Inflammatory macrophage (primary cell): ENCODE data around the gene CSPG4.
"Not testable (repeated sequence)": the region's sequence is repeated elsewhere in the genome, so short reads cannot be mapped to it uniquely, and the experiment has no call there.

Experiments used
- DNase-seq, 2 donors: peaks; one replicate each; pipeline ENCODE4 v3.0.0-alpha.2; 2020 to 2022

Gene CSPG4

DNA sequence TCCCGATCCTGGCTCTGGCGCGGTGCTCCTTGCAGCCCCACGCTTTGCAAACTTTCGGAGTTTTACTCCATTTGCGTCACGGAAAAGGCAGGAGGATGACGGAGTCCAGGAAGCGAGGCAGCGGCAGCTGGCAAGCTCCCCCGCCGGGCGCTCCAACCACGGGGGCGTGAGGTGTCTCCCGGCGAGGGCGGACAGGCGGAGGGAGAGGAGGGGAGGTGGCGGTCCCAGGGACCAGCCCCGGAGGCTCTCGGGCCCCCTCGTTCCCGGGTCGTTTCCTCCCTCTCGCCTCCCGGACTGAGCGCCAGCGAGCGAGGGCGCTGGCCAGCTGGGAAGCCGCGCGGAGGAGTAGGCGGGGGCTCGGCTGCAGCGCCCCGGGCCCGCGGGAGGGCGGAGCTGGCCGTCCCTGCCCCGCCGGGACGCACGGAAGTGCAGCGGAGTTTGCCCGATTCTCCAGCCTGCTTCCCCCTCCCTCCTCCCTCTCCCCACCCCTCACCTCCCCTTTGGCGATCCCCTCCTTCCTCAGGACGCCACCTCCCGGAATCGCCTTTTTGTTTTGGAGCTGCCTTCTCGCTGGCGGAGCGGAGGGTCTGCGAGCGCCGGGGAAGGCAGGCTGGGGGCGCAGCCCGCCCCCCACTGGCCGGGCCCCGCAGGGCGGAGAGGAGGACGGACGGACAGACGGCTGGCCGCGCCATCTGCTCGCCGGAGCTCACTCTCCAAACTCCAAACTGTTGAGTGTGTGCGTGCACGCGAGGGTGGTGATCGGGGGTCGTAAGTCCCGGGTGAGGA lies 65.1 kb downstream of the CSPG4 start, which contains the start of gene SNX33:
SNX33 (plus strand) TSS at position 543 of the 786 bp plus-strand sequence. CDS start 1,191 bp downstream, outside the sequence.
- peak; percentile 57 to 75 for DNase-seq

DNA sequence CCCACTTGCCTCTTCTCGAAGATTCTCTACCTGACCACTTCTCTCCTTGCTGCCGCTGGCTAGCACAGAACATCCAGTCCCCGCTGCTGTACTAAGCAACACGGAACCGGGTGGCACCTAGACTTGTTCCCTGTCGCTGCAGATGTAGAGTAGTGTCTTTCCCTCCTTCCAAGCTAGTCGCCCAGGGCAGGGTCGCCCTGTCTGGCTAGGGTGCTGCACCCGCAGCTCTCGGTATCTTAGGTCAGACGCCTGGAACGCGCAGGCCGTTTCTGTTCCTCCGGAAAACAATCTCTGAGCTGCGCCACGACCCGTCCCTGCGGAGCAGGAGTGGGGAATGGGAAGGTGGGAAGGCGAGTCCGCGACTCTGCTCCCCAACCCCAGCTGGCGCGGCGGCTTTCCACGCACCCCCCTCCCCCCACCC lies 65.7 kb downstream of the CSPG4 start:
- peak in 1 of 2 donors; percentile 15 for DNase-seq

DNA sequence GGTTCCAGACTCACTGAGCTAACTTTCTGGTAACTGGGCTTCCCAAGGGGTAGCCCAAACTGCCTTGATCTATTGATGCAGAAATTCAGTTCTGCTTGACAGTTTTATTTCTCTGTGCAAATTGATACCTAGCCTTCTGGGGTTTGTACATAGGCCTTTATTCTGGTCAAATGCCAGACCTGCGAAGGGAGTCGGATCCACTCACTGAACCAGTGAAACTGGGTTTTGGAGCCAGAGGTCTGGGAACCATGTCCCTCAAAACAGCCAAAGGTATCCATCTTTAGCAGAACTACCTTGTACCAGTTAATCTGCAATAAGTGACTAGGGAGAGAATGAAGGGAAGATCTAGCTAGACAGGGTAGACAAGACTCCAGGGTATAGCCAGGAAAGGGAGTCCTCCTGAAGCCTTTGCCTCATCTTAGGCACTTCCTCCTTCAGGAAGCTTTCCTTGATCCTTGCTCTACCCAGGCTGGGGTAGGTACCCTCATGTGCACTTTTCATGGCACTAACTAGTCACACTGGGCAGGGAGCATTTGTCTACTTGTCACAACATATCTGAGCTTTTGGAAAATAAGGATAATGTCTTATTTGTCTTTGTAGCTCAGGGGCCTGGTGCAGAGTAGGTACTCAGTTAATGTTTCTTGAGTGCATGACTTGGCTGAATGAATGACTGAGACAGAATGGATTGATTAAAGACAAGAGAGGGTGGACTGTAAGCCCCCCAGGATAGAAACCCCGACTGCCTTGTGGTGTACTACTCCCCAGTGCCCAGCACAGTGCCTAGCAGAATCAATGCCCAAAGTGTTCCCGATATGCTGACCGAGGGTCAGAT lies 66.3 kb downstream of the CSPG4 start:
- no peak for DNase-seq

- DNase-seq, result no peak
Measured at GRCh38 chr15:75644376-75644775, 68.3 kb downstream of the CSPG4 start.

- DNase-seq, result no peak
Measured at GRCh38 chr15:75641603-75642002, 71.0 kb downstream of the CSPG4 start.

GRCh38 chr15:75641179-75641503 lies 71.5 kb downstream of the CSPG4 start:
- DNase-seq, result no peak

GRCh38 chr15:75640483-75641178 lies 72.0 kb downstream of the CSPG4 start:
- peak; percentile 20 to 26 for DNase-seq

DNA sequence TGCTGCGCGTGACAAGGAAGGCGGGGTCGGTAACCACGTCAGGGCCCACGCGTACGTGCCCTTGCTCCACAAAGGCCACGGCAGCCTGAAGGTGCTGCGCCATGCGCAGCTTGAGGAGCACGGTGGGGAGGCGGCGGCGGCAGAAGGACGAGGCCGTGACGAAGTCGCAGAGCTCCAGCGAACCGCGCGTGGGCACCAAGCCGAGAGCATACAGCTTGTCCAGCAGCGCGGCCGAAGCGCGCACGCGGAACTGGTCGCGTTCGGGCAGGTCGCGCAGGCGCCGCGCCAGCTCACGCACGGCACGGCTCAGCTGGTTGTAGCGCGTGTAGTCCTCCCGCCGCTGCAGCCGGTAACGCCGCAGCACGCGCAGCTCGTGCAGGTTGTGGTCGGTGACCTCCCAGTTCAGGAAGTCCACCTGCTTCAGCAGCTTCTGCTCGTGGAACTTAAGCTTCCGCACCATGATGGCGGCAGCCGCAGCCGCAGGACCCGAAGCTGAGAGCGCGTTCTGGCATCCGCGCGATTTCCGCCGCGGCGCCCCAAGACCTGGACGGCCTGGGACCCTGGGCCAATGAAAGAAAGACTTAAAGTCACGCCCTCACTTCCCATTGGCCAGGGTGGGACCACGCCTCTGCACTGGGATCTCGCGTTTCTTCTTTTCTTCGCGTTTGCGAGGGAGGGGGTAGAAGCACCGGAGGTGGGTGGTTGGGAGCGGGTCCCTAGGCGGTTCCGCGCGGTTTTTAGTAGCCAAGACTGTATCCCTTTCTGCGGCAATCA lies 72.8 kb downstream of the CSPG4 start, which contains the start of gene IMP3:
IMP3 (minus strand) TSS at position 516 of the 774 bp plus-strand sequence; CDS start at position 460, 56 bp downstream.
- DNase-seq, result peak; percentile 97 to 98

DNA sequence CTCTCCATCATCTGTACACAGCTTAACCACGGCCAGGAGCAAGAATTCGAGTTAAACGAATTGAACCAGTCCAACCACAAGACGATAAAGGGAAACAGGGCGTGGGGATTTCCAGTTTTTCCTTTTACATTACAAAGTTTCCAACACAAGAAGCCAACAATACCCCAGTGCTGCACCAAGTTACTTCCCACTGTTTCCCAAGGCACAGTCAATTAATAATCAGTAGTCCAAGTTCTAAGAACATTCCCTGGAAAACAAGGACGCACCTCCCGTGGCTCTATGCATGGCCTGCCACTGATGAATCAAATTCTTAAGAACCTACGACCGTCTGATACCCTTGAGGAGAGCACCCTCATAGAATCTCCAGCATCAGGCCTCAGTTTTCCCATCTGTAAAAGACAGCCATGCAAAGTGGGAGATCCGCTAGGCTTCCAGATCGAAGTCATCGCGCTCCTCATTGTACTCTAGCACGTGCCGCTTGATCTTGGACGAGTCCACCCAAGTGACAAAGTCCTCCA lies 73.4 kb downstream of the CSPG4 start:
- DNase-seq, result peak; percentile 8 to 22

- DNase-seq, result no peak
Measured at GRCh38 chr15:75637245-75638009, 75.2 kb downstream of the CSPG4 start.

GRCh38 chr15:75636026-75636425 lies 76.6 kb downstream of the CSPG4 start:
- no peak for DNase-seq

DNA sequence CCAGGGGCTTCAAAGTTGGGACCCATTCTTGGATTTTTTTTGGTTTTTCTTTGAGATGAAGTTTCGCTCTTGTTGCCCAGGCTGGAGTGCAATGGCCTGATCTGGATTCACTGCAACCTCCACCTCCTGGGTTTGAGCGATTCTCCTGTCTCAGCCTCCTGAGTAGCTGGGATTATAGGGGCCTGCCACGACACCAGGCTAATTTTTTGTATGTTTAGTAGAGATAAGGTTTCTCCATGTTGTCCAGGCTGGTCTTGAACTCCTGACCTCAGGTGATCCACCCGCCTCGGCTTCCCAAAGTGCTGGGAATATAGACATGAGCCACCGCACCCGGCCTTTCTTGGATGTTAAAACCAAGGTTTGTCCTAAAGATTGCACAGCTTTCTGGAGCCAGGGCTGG lies 78.7 kb downstream of the CSPG4 start:
- not testable (repeated sequence) for DNase-seq

DNA sequence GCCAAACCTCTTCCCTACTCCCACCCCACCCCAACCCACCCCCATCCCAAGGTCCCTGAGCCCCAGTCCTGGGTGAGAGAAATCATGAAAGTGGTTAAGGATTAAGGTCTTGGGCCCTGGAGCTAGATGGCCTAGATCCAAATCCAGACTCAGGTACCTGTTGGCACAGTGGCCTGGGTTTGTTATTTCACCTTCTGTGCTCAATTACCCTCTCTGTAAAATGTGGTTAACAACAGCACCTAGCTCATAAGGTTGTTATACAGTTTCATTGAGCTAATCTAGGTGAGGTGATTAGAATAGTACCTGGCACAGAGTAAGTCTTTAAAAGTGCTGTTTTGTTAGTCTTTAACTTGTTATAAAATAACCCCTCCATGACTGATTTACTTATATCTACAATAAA lies 80.7 kb downstream of the CSPG4 start:
- no peak for DNase-seq

DNA sequence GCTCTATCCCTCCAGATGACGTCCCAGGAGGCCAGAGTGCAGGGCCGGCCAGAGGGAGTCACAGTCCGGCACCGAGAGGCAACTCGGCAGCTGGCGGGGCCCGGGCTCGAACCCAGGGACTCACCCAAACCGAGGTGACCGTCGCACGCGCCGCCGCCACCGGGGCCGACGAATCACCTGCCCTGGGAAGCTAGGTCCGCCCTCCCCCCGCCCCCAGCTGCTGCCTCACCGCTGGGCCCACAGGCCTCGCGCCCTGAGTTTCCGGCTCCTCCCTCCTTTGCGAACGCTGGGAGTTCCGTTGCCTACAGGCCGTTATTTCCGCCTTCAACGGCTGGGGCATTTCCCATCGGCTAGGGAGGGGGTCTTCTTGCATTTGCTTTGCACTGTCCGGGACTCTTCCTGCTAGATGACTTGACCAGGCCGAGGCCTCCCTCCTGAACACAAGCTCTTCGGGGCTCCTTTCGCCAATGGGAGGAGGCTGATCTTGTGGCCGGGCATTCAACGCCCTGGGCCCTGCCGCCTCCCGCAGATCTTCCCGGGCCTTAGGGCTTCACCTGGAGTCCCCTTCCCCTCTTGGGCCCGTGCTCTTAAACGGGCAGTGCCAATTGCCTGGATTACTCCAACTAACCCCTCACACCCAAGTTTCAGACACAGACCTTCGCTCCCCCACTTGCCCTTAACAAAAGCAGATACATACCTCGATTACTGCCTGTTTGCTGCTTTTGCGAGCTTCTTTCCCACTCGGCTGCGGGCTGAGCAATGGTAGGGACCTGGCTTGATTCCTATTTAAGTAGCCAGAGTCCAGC lies 86.9 kb downstream of the CSPG4 start, which contains the start of gene SNUPN:
SNUPN (minus strand) TSS at position 184 of the 806 bp plus-strand sequence. CDS start 4,674 bp downstream, outside the sequence.
- DNase-seq, result peak; percentile 93 to 95
